Measurements from ENCODE around the gene PNMA3.
"Not testable (repeated sequence)": the region's sequence is repeated elsewhere in the genome, so short reads cannot be mapped to it uniquely, and the experiment has no call there.

Gene PNMA3

DNA sequence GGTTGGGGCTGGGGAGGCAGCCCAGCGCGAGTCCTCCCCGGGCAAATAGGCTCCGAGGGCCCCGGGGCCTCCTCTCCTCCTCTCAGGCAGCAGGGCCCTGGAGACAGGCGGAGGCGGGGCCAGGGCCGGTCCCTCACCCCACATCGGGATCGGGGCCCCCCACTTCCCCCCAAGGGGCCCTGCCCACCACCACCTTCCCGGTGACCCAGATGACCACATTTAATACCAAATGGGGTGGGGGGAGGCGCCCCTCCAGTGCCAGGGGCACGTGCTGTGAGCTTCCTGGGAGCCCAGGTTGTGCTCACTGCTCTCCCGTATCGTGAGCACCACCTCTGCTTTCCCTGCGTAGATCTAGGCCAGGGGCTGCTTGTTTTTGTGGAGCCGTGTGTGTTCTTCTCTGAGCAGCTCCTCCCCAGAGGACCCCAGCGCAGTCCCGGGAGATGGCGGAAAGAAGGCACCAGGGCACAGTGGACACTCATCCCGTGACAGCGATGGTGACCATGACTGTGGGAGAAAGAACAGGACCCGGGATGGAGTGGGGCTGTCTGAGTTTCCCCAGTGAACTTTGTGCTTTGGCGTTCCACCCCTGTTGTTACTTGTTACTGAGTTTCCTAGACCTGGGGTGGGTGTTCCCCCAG is 18.1 kb downstream of the PNMA3 start:
- DNase-seq = no peak

DNA sequence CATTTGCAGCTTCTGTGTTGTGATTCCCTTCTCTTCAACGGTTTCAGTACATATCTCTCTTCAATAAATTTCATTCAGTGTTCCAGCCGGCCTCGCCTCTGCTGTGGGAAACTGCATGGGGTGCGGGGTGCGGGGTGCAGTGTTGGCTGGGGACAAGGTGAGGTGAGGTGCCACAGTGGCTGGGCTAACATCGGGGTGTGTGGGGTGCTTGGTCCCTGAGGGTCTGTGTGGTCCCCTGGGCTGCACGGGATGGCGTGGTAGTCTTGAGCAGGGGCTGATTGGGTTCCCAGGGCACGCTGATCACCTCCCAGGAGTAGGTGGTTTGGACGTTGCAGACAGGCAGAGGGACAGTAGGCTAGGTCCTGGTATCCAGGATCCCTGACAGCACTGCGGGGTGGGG is 18.7 kb downstream of the PNMA3 start:
- no peak for DNase-seq

DNA sequence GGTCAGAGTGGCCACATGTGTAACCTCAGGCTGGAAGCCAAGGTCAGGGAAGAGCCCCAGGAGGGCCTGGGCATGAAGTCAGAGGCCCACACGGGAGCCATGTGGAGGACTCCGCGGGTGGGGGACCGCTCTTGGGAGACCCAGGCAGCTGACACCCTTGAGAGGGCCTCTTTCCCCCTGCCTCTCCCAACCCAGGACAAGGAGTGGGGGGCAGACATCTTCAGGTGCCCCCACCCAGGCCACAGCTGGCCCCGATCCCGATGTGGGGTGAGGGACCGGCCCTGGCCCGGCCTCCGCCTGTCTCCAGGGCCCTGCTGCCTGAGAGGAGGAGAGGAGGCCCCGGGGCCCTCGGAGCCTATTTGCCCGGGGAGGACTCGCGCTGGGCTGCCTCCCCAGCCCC is 19.1 kb downstream of the PNMA3 start:
- DNase-seq = no peak

DNA sequence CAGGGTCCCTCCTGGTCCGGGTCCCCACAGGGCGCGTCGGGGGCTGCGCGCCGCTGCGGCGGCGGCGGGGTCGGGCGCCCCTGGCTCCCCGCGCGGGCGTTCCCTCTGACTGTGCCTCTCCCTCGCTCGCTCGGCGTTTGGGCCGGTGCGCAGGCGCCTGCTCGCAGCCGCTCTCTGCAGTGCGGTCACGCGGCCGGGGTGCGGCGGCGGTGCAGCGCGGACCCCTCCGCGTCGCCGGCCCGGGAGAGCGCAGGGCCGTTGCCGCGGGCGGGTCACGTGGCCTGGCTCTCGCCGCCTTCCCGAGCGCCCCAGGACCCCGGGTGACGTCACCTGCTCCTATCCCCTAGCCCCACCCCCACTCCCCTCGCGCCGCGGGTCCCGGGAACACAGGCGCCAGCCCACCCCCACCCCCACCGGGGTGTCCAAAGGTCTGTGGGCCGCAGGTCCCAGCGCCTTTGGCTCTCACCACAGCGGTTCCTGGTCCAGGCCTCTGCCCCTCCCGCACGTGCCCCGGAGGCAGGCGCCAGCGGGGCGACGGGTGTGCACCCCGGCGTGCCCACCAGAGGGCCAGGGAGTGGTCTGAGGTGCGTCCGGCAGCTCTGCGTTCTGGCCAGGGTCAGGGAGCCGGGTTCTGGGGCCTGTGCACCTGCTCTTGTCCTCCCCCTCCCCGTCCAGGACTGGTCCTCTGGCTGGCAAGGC is 21.3 kb downstream of the PNMA3 start:
- not testable (repeated sequence) for DNase-seq

DNA sequence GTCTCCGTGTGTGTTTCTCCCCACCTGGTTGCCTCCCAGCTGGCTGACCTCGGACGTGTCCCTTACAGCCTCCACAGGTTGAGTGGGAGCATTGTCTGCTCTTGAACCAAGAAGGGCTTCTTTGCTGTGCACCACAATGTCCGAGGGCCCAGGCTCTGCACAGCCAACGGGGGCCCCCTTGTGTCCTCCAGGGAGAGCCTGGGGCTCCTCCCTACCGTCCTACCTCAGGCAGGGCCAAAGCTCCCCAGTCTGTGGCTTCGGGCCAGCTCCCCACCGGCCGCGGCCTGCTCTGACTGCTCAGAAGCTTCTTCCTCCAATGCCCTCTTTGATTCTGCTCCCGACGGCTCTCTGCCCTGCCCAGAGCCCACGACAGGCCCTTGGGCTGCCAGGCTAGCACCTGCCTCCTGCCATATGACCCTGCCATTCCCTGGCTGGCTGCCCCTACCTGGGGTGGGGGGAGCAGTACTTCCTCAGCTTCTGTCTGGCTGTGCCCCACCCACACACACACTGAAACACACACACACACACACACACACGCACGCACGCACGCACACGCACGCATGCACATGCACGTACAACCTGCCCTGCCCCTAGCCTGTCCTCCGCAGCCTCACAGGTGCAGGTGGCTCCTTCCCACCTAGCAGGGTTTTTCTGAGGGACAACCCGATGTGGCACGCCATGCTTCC is 27.1 kb downstream of the PNMA3 start:
- DNase-seq = not testable (repeated sequence)

DNA sequence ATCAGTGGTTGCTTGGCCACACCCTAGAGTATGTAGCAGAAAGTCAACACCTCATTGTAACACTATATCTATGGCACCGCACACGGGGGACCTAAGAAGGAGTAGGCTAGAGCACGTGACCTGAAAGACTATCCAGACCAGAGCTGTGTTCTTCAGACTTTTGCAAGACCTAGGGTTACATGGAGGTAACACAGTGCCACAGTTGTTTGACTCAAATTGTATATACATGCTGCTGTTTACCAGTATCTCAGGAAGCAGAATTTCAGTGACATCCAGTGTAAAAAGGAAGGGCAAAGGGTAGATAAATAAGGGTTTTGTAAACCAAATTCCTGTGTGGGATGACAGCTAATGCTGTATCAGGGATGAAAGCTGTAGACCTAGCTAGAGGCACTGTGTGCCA is 46.1 kb downstream of the PNMA3 start:
- DNase-seq = no peak

DNA sequence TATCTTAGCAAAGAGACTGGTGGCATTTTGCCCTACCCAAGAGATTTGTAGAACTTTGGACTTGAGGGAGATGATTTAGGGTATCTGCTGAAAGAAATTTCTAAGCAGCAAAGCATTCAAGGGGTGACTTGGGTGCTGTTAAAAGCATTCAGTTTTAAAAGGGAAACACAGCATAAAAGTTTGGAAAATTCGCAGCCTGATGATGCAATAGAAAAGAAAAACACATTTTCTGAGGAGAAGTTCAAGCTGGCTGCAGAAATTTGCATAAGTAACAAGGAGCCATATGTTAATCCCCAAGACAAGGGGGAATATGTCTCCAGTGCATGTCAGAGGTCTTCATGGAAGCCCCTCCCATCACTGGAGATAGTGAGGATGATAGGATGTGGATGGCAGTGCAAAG is 48.7 kb downstream of the PNMA3 start:
- DNase-seq = not testable (repeated sequence)

DNA sequence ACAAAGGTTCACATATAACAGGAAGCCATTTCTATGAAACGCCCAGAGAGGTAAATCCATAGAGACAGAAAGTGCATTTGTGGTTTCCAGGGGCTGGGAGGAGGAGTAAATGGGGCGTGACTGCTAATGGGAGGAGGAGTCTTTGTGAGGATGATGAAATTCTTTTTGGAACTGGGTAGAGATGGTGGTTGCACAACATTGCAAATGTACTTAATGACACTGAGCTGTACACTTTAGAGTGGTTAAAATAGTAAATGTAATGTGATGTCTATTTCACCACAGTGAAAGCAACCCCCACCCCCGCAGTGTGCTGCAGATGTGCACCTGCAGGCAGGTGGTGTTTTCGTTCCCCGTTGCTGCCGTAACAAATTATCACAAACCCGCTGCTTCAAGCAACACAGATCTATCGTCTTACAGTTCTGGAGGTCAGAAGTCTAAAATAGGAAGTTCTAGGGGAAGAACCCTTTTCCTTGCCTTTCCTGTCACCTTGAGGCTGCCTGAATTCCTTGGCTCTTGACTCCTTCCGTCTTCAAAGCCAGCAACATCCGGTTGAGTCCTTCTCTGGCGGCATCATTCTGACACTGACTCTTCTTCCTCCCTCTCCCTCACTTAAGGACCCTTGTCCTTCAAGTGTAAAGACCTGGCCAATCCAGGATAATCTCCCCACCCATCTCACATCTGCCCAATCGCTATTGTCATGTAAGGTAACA is 50.0 kb downstream of the PNMA3 start:
- DNase-seq = not testable (repeated sequence)
